Measurements from ENCODE around the gene LDB2.

Gene LDB2

GRCh38 chr4:16819652-16820051, 78.8 kb downstream of the LDB2 start:
- no peak for TF ChIP-seq NFIC (IDR thresholded peaks at IDR 0.05)
- no peak for TF ChIP-seq TCF12 (IDR thresholded peaks at IDR 0.05; ENCODE audit: low read depth)
- no peak for TF ChIP-seq YY1 (IDR thresholded peaks at IDR 0.05; ENCODE audit: low read depth)
- TF ChIP-seq USF1 (IDR thresholded peaks at IDR 0.05): no peak
- no peak for TF ChIP-seq RAD21 (IDR thresholded peaks at IDR 0.05; ENCODE audit: low read depth)
- TF ChIP-seq EGR1 (IDR thresholded peaks at IDR 0.05): no peak
- no peak for TF ChIP-seq EP300 (IDR thresholded peaks at IDR 0.05; ENCODE audit: borderline replicate concordance)
- TF ChIP-seq CEBPB (IDR thresholded peaks at IDR 0.05): no peak
- TF ChIP-seq REST (IDR thresholded peaks at IDR 0.05; ENCODE audit: low read depth): no peak
- no peak for TF ChIP-seq FOXM1 (IDR thresholded peaks at IDR 0.05; ENCODE audit: borderline replicate concordance, low read depth)
- TF ChIP-seq CREB1 (IDR thresholded peaks at IDR 0.05; ENCODE audit: low read depth): no peak
- TF ChIP-seq ZBTB7A (IDR thresholded peaks at IDR 0.05; ENCODE audit: low read depth): no peak
- TF ChIP-seq TAF1 (IDR thresholded peaks at IDR 0.05; ENCODE audit: low read depth): no peak
- TF ChIP-seq MAX (IDR thresholded peaks at IDR 0.05): no peak
- no peak for TF ChIP-seq TEAD4 (IDR thresholded peaks at IDR 0.05)

- TF ChIP-seq USF1 (IDR thresholded peaks at IDR 0.05): no peak
- TF ChIP-seq EP300 (IDR thresholded peaks at IDR 0.05; ENCODE audit: borderline replicate concordance): no peak
- no peak for TF ChIP-seq CEBPB (IDR thresholded peaks at IDR 0.05)
Observed at GRCh38 chr4:16818005-16818404, 80.4 kb downstream of the LDB2 start.

GRCh38 chr4:16817286-16817685, 81.2 kb downstream of the LDB2 start:
- no peak for TF ChIP-seq EGR1 (IDR thresholded peaks at IDR 0.05)
- TF ChIP-seq ZBTB7A (IDR thresholded peaks at IDR 0.05; ENCODE audit: low read depth): no peak
- TF ChIP-seq NFIC (IDR thresholded peaks at IDR 0.05): no peak
- TF ChIP-seq RAD21 (IDR thresholded peaks at IDR 0.05; ENCODE audit: low read depth): no peak
- TF ChIP-seq TEAD4 (IDR thresholded peaks at IDR 0.05): no peak
- no peak for TF ChIP-seq FOXM1 (IDR thresholded peaks at IDR 0.05; ENCODE audit: borderline replicate concordance, low read depth)
- no peak for TF ChIP-seq TCF12 (IDR thresholded peaks at IDR 0.05; ENCODE audit: low read depth)
- no peak for TF ChIP-seq REST (IDR thresholded peaks at IDR 0.05; ENCODE audit: low read depth)
- no peak for TF ChIP-seq USF1 (IDR thresholded peaks at IDR 0.05)
- no peak for TF ChIP-seq TAF1 (IDR thresholded peaks at IDR 0.05; ENCODE audit: low read depth)
- TF ChIP-seq EP300 (IDR thresholded peaks at IDR 0.05; ENCODE audit: borderline replicate concordance): no peak
- TF ChIP-seq YY1 (IDR thresholded peaks at IDR 0.05; ENCODE audit: low read depth): no peak
- no peak for TF ChIP-seq CREB1 (IDR thresholded peaks at IDR 0.05; ENCODE audit: low read depth)
- TF ChIP-seq MAX (IDR thresholded peaks at IDR 0.05): no peak
- TF ChIP-seq CEBPB (IDR thresholded peaks at IDR 0.05): no peak

- no peak for TF ChIP-seq TAF1 (IDR thresholded peaks at IDR 0.05; ENCODE audit: low read depth)
- TF ChIP-seq REST (IDR thresholded peaks at IDR 0.05; ENCODE audit: low read depth): no peak
- no peak for TF ChIP-seq FOXM1 (IDR thresholded peaks at IDR 0.05; ENCODE audit: borderline replicate concordance, low read depth)
- TF ChIP-seq EGR1 (IDR thresholded peaks at IDR 0.05): no peak
- TF ChIP-seq RAD21 (IDR thresholded peaks at IDR 0.05; ENCODE audit: low read depth): no peak
- TF ChIP-seq CREB1 (IDR thresholded peaks at IDR 0.05; ENCODE audit: low read depth): no peak
- TF ChIP-seq USF1 (IDR thresholded peaks at IDR 0.05): no peak
- TF ChIP-seq TCF12 (IDR thresholded peaks at IDR 0.05; ENCODE audit: low read depth): no peak
- TF ChIP-seq YY1 (IDR thresholded peaks at IDR 0.05; ENCODE audit: low read depth): no peak
- no peak for TF ChIP-seq MAX (IDR thresholded peaks at IDR 0.05)
- TF ChIP-seq TEAD4 (IDR thresholded peaks at IDR 0.05): no peak
Observed at GRCh38 chr4:16814361-16814760, 84.1 kb downstream of the LDB2 start.
